Muscle layer of duodenum (tissue), 2 donors: ENCODE data around the gene SLC25A13.

Source experiments
- H3K27ac ChIP-seq: one replicate; pipeline ENCODE4 v1.7.0; 2013; ENCODE audit warnings: mild to moderate bottlenecking, low read length
- H3K27me3 ChIP-seq: one replicate; pipeline ENCODE4 v1.7.0; 2013; ENCODE audit warnings: low read depth, mild to moderate bottlenecking, control low read depth, low read length
- H3K36me3 ChIP-seq, 2 donors: one replicate each; pipeline ENCODE4 v1.7.0; 2013; ENCODE audit warnings: low read length in 2 of 2, control low read depth in 1 of 2, mild to moderate bottlenecking in 1 of 2; ENCODE audit not compliant: insufficient read depth in 2 of 2, control insufficient read depth in 1 of 2
- H3K4me1 ChIP-seq, 2 donors: one replicate each; pipeline ENCODE4 v1.7.0; 2013; ENCODE audit warnings: low read length in 2 of 2, mild to moderate bottlenecking in 2 of 2, control low read depth in 1 of 2, moderate library complexity in 1 of 2; ENCODE audit not compliant: insufficient read depth in 2 of 2, control insufficient read depth in 1 of 2
- H3K4me3 ChIP-seq, 2 donors: one replicate each; pipeline ENCODE4 v1.7.0; 2013; ENCODE audit warnings: low read length in 2 of 2, low read depth in 1 of 2, mild to moderate bottlenecking in 1 of 2
- H3K9me3 ChIP-seq, 2 donors: one replicate each; pipeline ENCODE4 v1.7.0; 2013; ENCODE audit warnings: low read length in 2 of 2, control low read depth in 1 of 2, mild to moderate bottlenecking in 1 of 2; ENCODE audit not compliant: control insufficient read depth in 1 of 2
- donor health status: healthy.

Gene SLC25A13

GRCh38 chr7:96219378-96220130 lies 102.3 kb downstream of the SLC25A13 start:
- Histone ChIP-seq H3K9me3 (peaks cover 0 to 3% of the 10 kb centered on the region in 2 donors), H3K36me3 (no peaks in the 10 kb centered on the region), H3K27ac (no peak overlapping the region), H3K27me3 (no peaks in the 10 kb centered on the region), H3K4me1 (peaks cover 0 to 9% of the 10 kb centered on the region in 2 donors), H3K4me3 (no peak overlapping the region)

- Histone ChIP-seq H3K4me3 (no peak overlapping the region), H3K9me3 (peaks cover 0 to 3% of the 10 kb centered on the region in 2 donors), H3K36me3 (no peaks in the 10 kb centered on the region), H3K4me1 (peaks cover 0 to 9% of the 10 kb centered on the region in 2 donors), H3K27ac (no peak overlapping the region), H3K27me3 (no peaks in the 10 kb centered on the region)
Observed at GRCh38 chr7:96218664-96219243, 103.1 kb downstream of the SLC25A13 start.

- Histone ChIP-seq H3K36me3 (no peaks in the 10 kb centered on the region), H3K9me3 (peaks cover 0 to 3% of the 10 kb centered on the region in 2 donors), H3K4me1 (peaks cover 0 to 9% of the 10 kb centered on the region in 2 donors), H3K27me3 (no peaks in the 10 kb centered on the region), H3K4me3 (no peak overlapping the region), H3K27ac (no peak overlapping the region)
Observed at GRCh38 chr7:96217147-96217546, 104.8 kb downstream of the SLC25A13 start.

GRCh38 chr7:96216373-96216772 lies 105.5 kb downstream of the SLC25A13 start:
- Histone ChIP-seq H3K36me3 (no peaks in the 10 kb centered on the region), H3K9me3 (peaks cover 0 to 3% of the 10 kb centered on the region in 2 donors), H3K27ac (no peak overlapping the region), H3K27me3 (no peaks in the 10 kb centered on the region), H3K4me1 (peaks cover 0 to 9% of the 10 kb centered on the region in 2 donors), H3K4me3 (no peak overlapping the region)

GRCh38 chr7:96212474-96212873 lies 109.4 kb downstream of the SLC25A13 start:
- Histone ChIP-seq H3K27me3 (no peaks in the 10 kb centered on the region), H3K4me1 (no peaks in the 10 kb centered on the region), H3K9me3 (peaks cover 0 to 3% of the 10 kb centered on the region in 2 donors), H3K27ac (no peak overlapping the region), H3K4me3 (no peak overlapping the region), H3K36me3 (peaks cover 0 to 5% of the 10 kb centered on the region in 2 donors)

GRCh38 chr7:96211954-96212353 lies 109.9 kb downstream of the SLC25A13 start:
- peaks cover 0 to 9% of the 10 kb centered on the region in 2 donors for H3K36me3 ChIP-seq
- peaks cover 0 to 3% of the 10 kb centered on the region in 2 donors for H3K9me3 ChIP-seq
- H3K27ac ChIP-seq = no peak overlapping the region
- no peaks in the 10 kb centered on the region for H3K27me3 ChIP-seq
- no peaks in the 10 kb centered on the region for H3K4me1 ChIP-seq
- no peak overlapping the region for H3K4me3 ChIP-seq

GRCh38 chr7:96205665-96206064 lies 116.2 kb downstream of the SLC25A13 start:
- H3K9me3 ChIP-seq = no peaks in the 10 kb centered on the region
- no peaks in the 10 kb centered on the region for H3K27me3 ChIP-seq
- no peak overlapping the region for H3K4me3 ChIP-seq
- no peaks in the 10 kb centered on the region for H3K4me1 ChIP-seq
- no peak overlapping the region for H3K27ac ChIP-seq
- H3K36me3 ChIP-seq = peaks cover 4 to 9% of the 10 kb centered on the region in 2 donors

- no peaks in the 10 kb centered on the region for H3K27me3 ChIP-seq
- H3K9me3 ChIP-seq = no peaks in the 10 kb centered on the region
- H3K4me3 ChIP-seq = no peak overlapping the region
Observed at GRCh38 chr7:96204601-96205000, 117.3 kb downstream of the SLC25A13 start.

GRCh38 chr7:96203786-96204185 lies 118.1 kb downstream of the SLC25A13 start:
- Histone ChIP-seq H3K27me3 (no peaks in the 10 kb centered on the region), H3K4me3 (no peak overlapping the region), H3K4me1 (peaks cover 0 to 4% of the 10 kb centered on the region in 2 donors), H3K36me3 (peaks cover 4 to 9% of the 10 kb centered on the region in 2 donors), H3K27ac (no peak overlapping the region), H3K9me3 (no peaks in the 10 kb centered on the region)

More at GRCh38 chr7:96204601-96205000, 117.3 kb downstream of the SLC25A13 start:
- Histone ChIP-seq H3K4me1 (peaks cover 0 to under 1% of the 10 kb centered on the region in 2 donors), H3K36me3 (peaks cover 4 to 9% of the 10 kb centered on the region in 2 donors), H3K27ac (no peak overlapping the region)

- Histone ChIP-seq H3K9me3 (no peaks in the 10 kb centered on the region), H3K36me3 (peaks cover under 1 to 4% of the 10 kb centered on the region in 2 donors), H3K4me3 (no peak overlapping the region), H3K4me1 (peaks cover 0 to 4% of the 10 kb centered on the region in 2 donors), H3K27ac (no peak overlapping the region), H3K27me3 (no peaks in the 10 kb centered on the region)
Observed at GRCh38 chr7:96202102-96202501, 119.8 kb downstream of the SLC25A13 start.

GRCh38 chr7:96200740-96201139 lies 121.2 kb downstream of the SLC25A13 start:
- Histone ChIP-seq H3K36me3 (no peaks in the 10 kb centered on the region), H3K9me3 (no peaks in the 10 kb centered on the region), H3K4me3 (no peak overlapping the region), H3K4me1 (peaks cover 0 to 4% of the 10 kb centered on the region in 2 donors), H3K27me3 (no peaks in the 10 kb centered on the region), H3K27ac (no peak overlapping the region)
